ENCODE measurements around the gene KIAA0513. TPM values are rescaled to one million over a fixed set of nuclear protein-coding genes. Genes with fewer than 3 reads are reported as not detected.
A peak's percentile ranks its signal among the peaks of the same experiment; 100 is the strongest.

The KIAA0513 gene
- total RNA-seq, 1 donor, result 35.1 TPM

DNA sequence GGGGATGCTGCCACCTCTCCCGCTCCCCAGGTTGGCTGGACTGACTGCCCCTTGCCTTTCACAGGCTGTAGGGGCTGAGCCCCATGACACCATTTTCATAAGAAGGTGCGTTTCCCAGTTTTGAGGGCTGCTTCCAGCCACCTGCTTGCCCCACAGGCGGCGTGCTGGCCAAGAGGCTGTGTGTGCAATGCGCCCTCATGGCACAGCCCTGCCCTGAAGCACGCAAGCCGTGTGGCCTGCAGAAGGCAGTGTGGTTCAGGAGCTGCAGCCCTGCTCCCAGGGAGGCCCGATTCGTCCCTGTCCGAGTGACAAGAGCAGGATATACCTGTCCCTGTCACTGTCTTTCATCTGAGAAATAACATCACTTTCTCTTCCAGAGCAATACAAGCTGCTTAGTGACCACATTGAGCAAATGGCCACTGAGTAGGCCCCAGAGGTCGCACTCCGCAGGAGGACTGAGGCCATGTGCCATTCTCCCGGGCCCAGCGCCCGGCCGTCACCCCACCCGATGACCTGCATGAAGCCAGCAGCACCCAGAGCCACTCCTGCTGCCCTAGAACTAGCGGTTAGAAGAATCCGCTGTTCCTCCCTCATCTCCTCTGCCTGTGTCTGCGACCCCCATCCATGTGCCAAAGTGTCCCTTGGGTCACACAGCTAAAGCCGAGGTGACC lies 60.4 kb downstream of the KIAA0513 start:
- H4K20me1 ChIP-seq (ENCODE audit: insufficient read depth, low read length), result peaks cover 5% of the 10 kb centered on the region
- no peak overlapping the region for H3K4me2 ChIP-seq (ENCODE audit: insufficient read depth, low read length)
- no peak overlapping the region for H3K27ac ChIP-seq (ENCODE audit: low read depth, low read length)
- TF ChIP-seq CTCF (IDR thresholded peaks at IDR 0.05; ENCODE audit: extremely low read depth, low read depth, low read length), result no peak
- no peaks in the 10 kb centered on the region for H3K27me3 ChIP-seq (ENCODE audit: insufficient read depth, low read length)
- no peak overlapping the region for H3K4me3 ChIP-seq (ENCODE audit: insufficient read depth, low read length)
- H2AFZ ChIP-seq (ENCODE audit: low read length), result no peak overlapping the region
- DNase-seq (ENCODE audit: insufficient read length, low spot score, missing footprints), result peak; percentile 37
- H3K9me3 ChIP-seq (ENCODE audit: low read depth, low read length), result no peaks in the 10 kb centered on the region
- H3K36me3 ChIP-seq (ENCODE audit: insufficient read depth, low read length), result peaks cover 8% of the 10 kb centered on the region
- no peaks in the 10 kb centered on the region for H3K79me2 ChIP-seq (ENCODE audit: insufficient read depth, low read length)
- no peaks in the 10 kb centered on the region for H3K4me1 ChIP-seq (ENCODE audit: insufficient read depth, low read length)

DNA sequence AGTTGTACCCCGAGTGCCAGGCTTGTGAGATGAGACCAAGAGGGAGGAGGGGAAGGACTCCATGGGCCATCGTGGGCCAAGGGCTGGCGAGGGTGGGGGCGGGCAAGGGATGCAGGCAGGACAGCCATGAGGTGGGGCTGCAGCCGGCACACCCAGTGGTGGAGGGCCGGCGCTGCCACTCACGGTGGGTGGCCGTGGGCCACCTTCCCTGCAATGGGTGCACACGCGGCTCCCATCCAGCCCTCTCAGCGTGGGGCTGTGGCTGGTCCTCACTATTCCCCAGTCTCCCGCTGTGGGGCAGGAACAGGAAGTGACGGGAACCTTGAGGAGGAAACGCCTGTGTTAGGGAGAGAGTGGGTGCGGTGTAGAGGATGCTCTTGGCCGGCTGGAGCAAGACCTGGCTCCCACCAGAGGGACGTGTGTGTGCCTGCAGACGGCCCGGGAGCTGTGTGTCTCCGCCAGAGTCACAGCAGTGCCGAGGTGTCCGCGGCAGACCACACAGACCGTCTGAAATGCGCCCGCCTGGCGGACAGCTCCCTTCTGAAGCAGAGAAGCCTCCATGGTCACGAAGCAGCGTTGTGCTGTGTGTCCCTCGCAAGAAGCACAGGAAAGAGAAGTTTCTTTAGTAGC lies 61.1 kb downstream of the KIAA0513 start:
- Histone ChIP-seq H2AFZ (ENCODE audit: low read length) (no peak overlapping the region), H3K27ac (ENCODE audit: low read depth, low read length) (no peak overlapping the region), H3K4me3 (ENCODE audit: insufficient read depth, low read length) (no peak overlapping the region), H3K9me3 (ENCODE audit: low read depth, low read length) (no peaks in the 10 kb centered on the region), H3K4me1 (ENCODE audit: insufficient read depth, low read length) (no peaks in the 10 kb centered on the region), H3K79me2 (ENCODE audit: insufficient read depth, low read length) (no peaks in the 10 kb centered on the region), H3K4me2 (ENCODE audit: insufficient read depth, low read length) (no peak overlapping the region), H3K27me3 (ENCODE audit: insufficient read depth, low read length) (peaks cover 3% of the 10 kb centered on the region), H3K36me3 (ENCODE audit: insufficient read depth, low read length) (peaks cover 8% of the 10 kb centered on the region), H4K20me1 (ENCODE audit: insufficient read depth, low read length) (peaks cover 9% of the 10 kb centered on the region)
- no peak for TF ChIP-seq CTCF (IDR thresholded peaks at IDR 0.05; ENCODE audit: extremely low read depth, low read depth, low read length)
- peak; percentile 83 for DNase-seq (ENCODE audit: insufficient read length, low spot score, missing footprints)

DNA sequence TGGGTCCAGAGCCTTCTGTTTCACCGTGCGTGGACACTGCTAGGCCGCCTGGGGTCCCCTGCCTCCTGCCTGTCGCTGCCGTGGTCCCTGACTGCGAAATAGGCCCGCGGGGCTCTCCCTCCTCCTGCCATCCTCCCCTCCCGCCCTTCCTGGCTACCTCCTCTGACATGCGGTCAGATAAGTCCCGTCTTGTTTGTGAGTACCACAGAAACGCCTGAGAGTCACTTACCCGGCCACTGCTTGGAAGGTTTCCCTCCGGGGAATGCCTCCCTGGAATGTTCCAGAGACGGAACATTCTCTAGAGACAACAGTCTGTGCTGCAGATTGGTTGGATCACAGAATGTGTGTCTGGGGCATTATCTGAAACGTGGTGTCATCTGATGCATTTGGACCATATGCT lies 61.9 kb downstream of the KIAA0513 start:
- H3K4me3 ChIP-seq (ENCODE audit: insufficient read depth, low read length), result no peak overlapping the region
- DNase-seq (ENCODE audit: insufficient read length, low spot score, missing footprints), result peak; percentile 58
- H3K27ac ChIP-seq (ENCODE audit: low read depth, low read length), result no peak overlapping the region
- H4K20me1 ChIP-seq (ENCODE audit: insufficient read depth, low read length), result peaks cover 9% of the 10 kb centered on the region
- no peak overlapping the region for H3K4me2 ChIP-seq (ENCODE audit: insufficient read depth, low read length)
- H3K9me3 ChIP-seq (ENCODE audit: low read depth, low read length), result no peaks in the 10 kb centered on the region
- no peaks in the 10 kb centered on the region for H3K4me1 ChIP-seq (ENCODE audit: insufficient read depth, low read length)
- H3K36me3 ChIP-seq (ENCODE audit: insufficient read depth, low read length), result peaks cover 8% of the 10 kb centered on the region
- peaks cover 9% of the 10 kb centered on the region for H3K27me3 ChIP-seq (ENCODE audit: insufficient read depth, low read length)
- TF ChIP-seq CTCF (IDR thresholded peaks at IDR 0.05; ENCODE audit: extremely low read depth, low read depth, low read length), result no peak
- H3K79me2 ChIP-seq (ENCODE audit: insufficient read depth, low read length), result no peaks in the 10 kb centered on the region
- no peak overlapping the region for H2AFZ ChIP-seq (ENCODE audit: low read length)

GRCh38 chr16:85090181-85090580 lies 62.6 kb downstream of the KIAA0513 start:
- Histone ChIP-seq H3K27ac (ENCODE audit: low read depth, low read length) (no peak overlapping the region), H3K36me3 (ENCODE audit: insufficient read depth, low read length) (peaks cover 8% of the 10 kb centered on the region), H4K20me1 (ENCODE audit: insufficient read depth, low read length) (peaks cover 9% of the 10 kb centered on the region), H2AFZ (ENCODE audit: low read length) (no peak overlapping the region), H3K4me3 (ENCODE audit: insufficient read depth, low read length) (no peak overlapping the region), H3K9me3 (ENCODE audit: low read depth, low read length) (no peaks in the 10 kb centered on the region), H3K4me1 (ENCODE audit: insufficient read depth, low read length) (no peaks in the 10 kb centered on the region), H3K27me3 (ENCODE audit: insufficient read depth, low read length) (peaks cover 13% of the 10 kb centered on the region), H3K4me2 (ENCODE audit: insufficient read depth, low read length) (no peak overlapping the region), H3K79me2 (ENCODE audit: insufficient read depth, low read length) (no peaks in the 10 kb centered on the region)
- TF ChIP-seq CTCF (IDR thresholded peaks at IDR 0.05; ENCODE audit: extremely low read depth, low read depth, low read length), result no peak
- peak; percentile 86 for DNase-seq (ENCODE audit: insufficient read length, low spot score, missing footprints)

Measured in osteoblast (primary cell).